HG03558 (cell line): Measurements from ENCODE around the gene REC114.
"Not testable (repeated sequence)": the region's sequence is repeated elsewhere in the genome, so short reads cannot be mapped to it uniquely, and the experiment has no call there.

ENCODE experiments used
- ATAC-seq: cut with Tn5 transposase; IDR thresholded peaks from one replicate; pipeline ENCODE4 v1.9.1; 2021; ENCODE audit warnings: moderate number of reproducible peaks; ENCODE audit not compliant: unreplicated experiment; ENCODE audit errors: extremely low read depth

Gene REC114

DNA sequence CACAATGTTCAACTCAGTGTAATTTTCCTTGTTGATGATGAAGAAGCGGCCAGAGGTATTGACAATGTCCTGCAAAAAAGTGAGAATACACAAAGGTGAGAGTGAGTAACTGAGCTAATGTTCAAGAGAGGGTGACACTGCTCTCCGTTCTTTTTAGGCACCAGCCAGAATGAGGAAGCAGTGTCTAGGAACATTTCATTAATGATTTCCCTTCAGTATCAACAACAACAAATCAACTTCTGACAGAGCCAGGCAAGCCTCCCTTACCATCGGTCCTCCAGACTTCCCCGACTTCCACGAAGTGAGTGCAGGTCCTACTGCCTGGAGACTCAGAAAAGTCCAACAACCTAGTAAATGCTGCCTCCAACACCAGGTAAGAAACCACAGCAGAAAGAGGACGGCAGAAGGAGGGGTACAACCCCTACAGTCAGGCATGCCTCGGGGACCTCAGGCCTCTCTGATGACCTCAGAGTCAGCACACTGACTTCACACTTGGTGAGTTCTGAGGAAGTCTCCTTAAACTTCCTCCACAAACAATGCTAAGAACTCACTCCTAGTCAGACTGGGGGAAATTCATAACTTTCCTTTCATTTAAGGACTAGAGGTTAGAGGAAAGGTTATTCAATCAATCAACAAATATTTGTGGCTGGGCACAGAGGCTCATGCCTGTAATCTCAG, 127.5 kb downstream of the REC114 start:
- no peak for ATAC-seq

DNA sequence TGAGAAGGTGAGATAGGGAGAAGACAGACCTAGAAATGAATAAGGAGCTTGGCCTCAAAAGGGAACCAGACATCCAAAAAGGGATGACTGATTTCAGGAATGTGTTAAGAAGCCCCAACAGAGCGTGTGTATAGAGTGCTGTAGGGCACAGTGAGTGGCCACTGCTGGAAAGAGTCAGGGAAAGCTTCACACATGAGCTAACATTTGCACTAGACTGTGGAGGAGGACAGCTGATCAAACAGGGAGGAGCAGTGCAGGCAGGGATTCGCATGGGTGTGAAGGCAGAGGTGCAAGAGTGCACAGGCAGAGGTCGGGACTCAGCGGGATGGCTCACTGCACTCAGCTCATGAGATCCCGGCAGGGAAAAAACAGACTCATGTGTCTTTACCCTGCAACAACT, 128.4 kb downstream of the REC114 start:
- no peak for ATAC-seq

DNA sequence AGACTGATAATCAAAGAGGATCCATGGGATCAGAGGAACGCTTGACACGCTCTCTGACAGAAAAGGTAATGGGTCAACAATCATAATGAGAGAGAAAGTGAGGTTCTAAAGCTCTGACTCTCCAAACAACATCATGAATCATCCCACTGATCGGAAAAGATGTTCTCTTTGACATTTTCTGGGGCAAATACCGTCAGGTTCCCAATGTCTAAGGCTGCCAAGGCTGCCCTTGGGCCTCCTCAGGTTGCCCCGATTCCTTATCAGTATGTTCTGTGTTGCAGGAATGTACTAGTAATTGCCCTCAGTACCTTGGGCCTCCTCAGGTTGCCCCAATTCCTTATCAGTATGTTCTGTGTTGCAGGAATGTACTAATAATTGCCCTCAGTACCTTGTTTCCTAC, 129.3 kb downstream of the REC114 start:
- ATAC-seq: no peak

DNA sequence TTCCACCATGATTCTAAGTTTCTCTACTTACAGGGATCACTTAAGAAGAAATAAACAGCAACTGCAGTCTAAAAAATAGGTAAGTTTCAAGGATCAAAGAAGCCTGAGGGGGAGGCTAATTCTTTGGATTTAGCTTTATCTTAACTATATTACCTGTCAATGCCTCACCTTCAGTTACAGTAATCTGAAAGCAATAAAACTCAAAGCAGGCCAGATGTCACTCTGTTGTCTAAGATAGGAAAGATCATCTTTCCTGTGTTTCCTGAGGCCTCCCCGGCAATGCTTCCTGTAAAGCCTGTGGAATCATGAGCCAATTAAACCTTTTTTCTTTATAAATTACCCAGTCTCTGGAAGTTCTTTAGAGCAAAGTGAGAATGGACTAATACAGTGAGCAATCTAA, 130.1 kb downstream of the REC114 start:
- ATAC-seq: no peak

GRCh38 chr15:73573572-73573971, 130.6 kb downstream of the REC114 start:
- ATAC-seq: no peak

GRCh38 chr15:73575636-73576247, 132.8 kb downstream of the REC114 start:
- no peak for ATAC-seq

- not testable (repeated sequence) for ATAC-seq
Observed at GRCh38 chr15:73577593-73577992, 134.6 kb downstream of the REC114 start.

GRCh38 chr15:73578026-73578425, 135.1 kb downstream of the REC114 start:
- no peak for ATAC-seq

GRCh38 chr15:73582851-73583379, 140.0 kb downstream of the REC114 start:
- no peak for ATAC-seq

- ATAC-seq: no peak
Observed at GRCh38 chr15:73583544-73583943, 140.6 kb downstream of the REC114 start.

- ATAC-seq: no peak
Observed at GRCh38 chr15:73584699-73585420, 141.9 kb downstream of the REC114 start.

GRCh38 chr15:73585871-73586654, 143.1 kb downstream of the REC114 start:
- ATAC-seq: no peak

DNA sequence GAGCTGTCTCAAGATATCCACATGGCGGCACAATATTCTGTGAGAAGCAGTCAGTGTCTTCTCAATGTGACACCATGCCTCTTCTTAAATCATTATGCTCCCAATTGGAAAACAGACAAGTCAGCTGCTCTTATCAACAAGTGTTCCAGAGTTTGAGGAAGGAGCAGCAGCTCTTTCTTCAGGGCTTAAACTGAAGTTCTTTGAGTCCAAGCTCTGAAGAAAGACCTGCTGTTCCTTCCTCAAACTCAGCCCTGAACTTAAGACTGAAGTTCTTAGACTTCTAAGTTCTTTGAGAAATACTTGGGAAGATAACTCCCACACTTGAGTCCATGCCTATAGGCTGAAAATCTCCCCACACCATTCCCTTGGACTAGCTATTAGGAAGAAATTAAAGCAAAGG, 146.8 kb downstream of the REC114 start:
- no peak for ATAC-seq

DNA sequence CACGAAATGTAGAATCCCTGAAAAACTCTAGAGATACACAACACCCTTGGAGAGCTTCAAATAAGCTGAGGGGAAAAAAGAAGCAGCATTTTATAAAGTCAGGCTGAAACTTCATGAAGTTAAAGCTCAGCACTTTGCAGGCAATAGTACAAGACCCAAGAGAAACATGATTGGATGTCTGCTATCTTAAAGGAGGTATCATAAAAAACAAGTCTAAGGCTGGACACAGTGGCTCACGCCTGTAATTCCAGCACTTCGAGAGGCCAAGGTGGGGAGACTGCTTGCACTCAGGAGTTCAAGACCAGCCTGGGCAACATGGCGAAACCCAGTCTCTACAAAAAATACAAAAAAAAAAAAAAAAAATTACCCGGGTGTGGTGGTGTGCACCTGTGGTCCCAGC, 147.3 kb downstream of the REC114 start:
- no peak for ATAC-seq

DNA sequence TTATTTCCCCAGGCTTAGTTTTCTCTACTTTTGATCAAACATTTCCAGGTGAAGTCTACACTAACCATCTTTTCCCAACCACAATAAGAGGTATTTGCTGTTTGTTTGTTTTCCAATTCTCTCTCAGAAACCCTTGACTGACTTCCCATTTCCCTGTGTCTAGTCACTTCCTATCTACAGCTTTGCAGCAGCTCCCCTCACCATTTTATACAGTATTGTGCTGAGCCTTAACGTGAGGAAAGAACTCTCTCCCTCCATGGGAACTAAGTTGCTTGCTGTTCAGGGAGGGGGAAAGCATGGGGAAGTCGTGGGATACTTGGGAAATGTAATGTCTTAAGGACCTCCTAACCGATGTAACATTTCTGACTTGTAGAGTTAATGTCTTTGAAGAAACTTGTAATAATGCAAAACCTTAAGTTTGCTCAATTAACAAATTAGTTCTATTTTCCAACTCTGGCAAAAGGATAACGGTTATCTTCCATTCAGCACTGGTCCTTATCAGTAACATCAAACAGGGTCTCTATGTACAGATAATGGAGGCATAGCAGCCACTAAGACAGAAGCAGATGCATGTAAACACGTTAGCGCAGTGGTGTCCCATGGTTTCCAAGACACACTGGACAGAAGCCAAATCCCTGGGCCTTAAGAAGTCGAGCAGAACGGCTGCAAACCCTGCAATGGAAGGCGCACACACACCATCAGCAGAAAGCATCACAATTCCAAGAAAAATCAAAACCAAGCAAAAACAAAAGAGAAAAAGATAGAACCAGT, 150.5 kb downstream of the REC114 start:
- no peak for ATAC-seq

- ATAC-seq: no peak
Observed at GRCh38 chr15:73594109-73594508, 151.1 kb downstream of the REC114 start.

GRCh38 chr15:73596174-73596573, 153.2 kb downstream of the REC114 start:
- ATAC-seq: no peak

DNA sequence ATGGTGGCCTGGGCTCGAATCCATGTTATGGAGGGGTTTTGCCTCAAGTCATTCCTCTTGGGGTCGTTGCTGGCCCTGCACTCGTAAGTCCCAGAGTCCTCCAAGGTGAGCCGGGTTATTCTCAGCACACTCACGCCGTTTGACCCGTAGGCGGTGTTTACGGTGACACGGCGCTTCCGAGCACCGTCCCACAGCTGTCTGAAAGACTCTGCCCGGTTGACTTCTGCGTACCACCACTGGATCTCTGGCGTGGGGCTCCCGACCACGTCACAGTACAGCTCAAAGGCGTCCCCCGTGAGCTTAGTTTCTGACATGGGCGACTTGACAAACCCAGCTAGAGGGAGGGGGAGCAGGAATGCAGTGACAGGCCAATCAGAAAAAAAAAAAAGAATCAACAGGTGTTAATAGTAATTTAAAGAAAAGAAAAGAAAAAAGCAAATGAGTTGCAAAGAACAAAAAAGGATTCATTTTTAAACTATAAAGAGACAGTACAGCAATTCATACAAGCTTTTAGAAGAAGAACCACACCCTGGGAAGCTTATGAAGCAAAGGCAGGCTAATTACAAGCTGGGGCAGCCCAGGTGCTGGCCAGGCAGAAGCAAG, 154.2 kb downstream of the REC114 start:
- ATAC-seq: no peak

DNA sequence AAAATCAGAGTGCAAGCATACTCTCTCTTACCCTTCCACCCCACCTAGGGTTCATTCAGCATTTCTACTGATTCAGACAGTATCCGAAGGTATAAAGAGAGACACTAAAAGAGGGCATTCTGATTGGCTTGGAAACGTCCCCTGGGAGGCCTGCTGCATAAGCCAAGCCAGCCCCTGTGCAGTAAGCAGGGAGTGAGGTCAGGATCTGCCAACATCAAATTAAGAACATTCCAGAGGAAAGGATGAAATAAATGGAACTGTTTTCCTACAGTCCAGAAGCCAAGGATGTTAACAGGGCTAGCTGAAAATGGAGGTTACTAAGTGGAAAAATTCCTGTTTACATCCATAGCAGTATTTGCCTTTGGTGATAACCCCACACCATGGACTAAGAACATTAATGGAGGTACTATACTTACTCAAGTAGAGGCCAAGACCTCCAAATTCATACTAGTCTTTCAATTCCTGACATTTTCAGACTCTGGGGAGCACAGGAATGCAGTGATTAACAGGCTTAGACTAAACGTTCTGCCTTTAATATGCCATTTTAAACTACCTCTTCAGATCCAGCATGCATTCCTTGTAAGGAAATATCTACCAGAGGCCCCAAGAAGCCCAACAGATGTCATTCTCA, 155.7 kb downstream of the REC114 start:
- no peak for ATAC-seq
